AG09309 (cell line): ENCODE results near the gene TAF1B.

Source experiments
- DNase-seq: peaks from one replicate; pipeline ENCODE4 v3.0.0-alpha.2; 2010; ENCODE audit warnings: low read depth
- H3K4me3 ChIP-seq: 2 replicates; pipeline ENCODE4 v1.5.1; 2011; ENCODE audit warnings: mild to moderate bottlenecking, low read depth, low read length, moderate library complexity; ENCODE audit not compliant: control insufficient read depth
- CTCF ChIP-seq: IDR thresholded peaks from 2 replicates; pipeline ENCODE4 v1.5.1; 2011; ENCODE audit warnings: mild to moderate bottlenecking, low read depth, low read length, inconsistent platforms; ENCODE audit not compliant: insufficient read depth, control insufficient read depth; ENCODE audit errors: missing control alignments

Gene TAF1B

GRCh38 chr2:9813312-9814128 is 29.8 kb upstream of the TAF1B start:
- DNase-seq = no peak
- TF ChIP-seq CTCF = peak; percentile 93
- peak overlapping the region; percentile 23 for H3K4me3 ChIP-seq

GRCh38 chr2:9814129-9814868 is 29.0 kb upstream of the TAF1B start:
- DNase-seq = no peak
- no peak for TF ChIP-seq CTCF
- peak overlapping the region; percentile 23 for H3K4me3 ChIP-seq

GRCh38 chr2:9815076-9815475 is 28.2 kb upstream of the TAF1B start:
- H3K4me3 ChIP-seq = no peak overlapping the region
- DNase-seq = no peak
- TF ChIP-seq CTCF = no peak

- H3K4me3 ChIP-seq = no peak overlapping the region
- no peak for DNase-seq
- no peak for TF ChIP-seq CTCF
Measured at GRCh38 chr2:9815844-9816279, 27.4 kb upstream of the TAF1B start.

- no peak for DNase-seq
- H3K4me3 ChIP-seq = no peak overlapping the region
- no peak for TF ChIP-seq CTCF
Measured at GRCh38 chr2:9818097-9818496, 25.2 kb upstream of the TAF1B start.

GRCh38 chr2:9819551-9819950 is 23.7 kb upstream of the TAF1B start:
- H3K4me3 ChIP-seq = no peak overlapping the region
- DNase-seq = no peak
- no peak for TF ChIP-seq CTCF
